Neural progenitor cell (in vitro differentiated cells): ENCODE measurements around the gene OLFM1. TPM values are rescaled to one million over a fixed set of nuclear protein-coding genes. Genes with fewer than 3 reads are reported as not detected.

Experiments
- DNase-seq: peaks from one replicate; pipeline ENCODE4 v3.0.0-alpha.2; 2016; ENCODE audit warnings: low spot score
- H2AFZ ChIP-seq: fragments of 200-600 bp; sonication (generic); replicated peaks from 2 replicates; pipeline ENCODE4 v1.6.1; 2016; ENCODE audit warnings: antibody characterized with exemption
- H3F3A ChIP-seq: fragments of 200-600 bp; sonication (generic); 2 replicates; pipeline ENCODE4 v1.6.1; 2016; ENCODE audit warnings: antibody characterized with exemption, low read depth
- H3K27ac ChIP-seq: fragments of 200-600 bp; sonication (generic); 2 replicates; pipeline ENCODE4 v1.5.1; 2016; ENCODE audit warnings: mild to moderate bottlenecking
- H3K27me3 ChIP-seq: fragments of 200-600 bp; sonication (generic); 2 replicates; pipeline ENCODE4 v1.6.1; 2016; ENCODE audit warnings: mild to moderate bottlenecking, moderate library complexity
- H3K36me3 ChIP-seq: fragments of 200-600 bp; sonication (generic); 2 replicates; pipeline ENCODE4 v1.5.1; 2016
- H3K4me1 ChIP-seq: fragments of 200-600 bp; sonication (generic); 2 replicates; pipeline ENCODE4 v1.6.1; 2016; ENCODE audit warnings: mixed run types
- H3K4me2 ChIP-seq: fragments of 200-600 bp; sonication (generic); 2 replicates; pipeline ENCODE4 v1.6.1; 2016
- H3K4me3 ChIP-seq: fragments of 200-600 bp; sonication (generic); 2 replicates; pipeline ENCODE4 v1.5.1; 2016
- H3K79me2 ChIP-seq: fragments of 200-600 bp; sonication (generic); 2 replicates; pipeline ENCODE4 v1.6.1; 2016; ENCODE audit warnings: low read depth
- H3K9ac ChIP-seq: fragments of 200-600 bp; sonication (generic); 2 replicates; pipeline ENCODE4 v1.6.1; 2016
- H3K9me3 ChIP-seq: fragments of 200-600 bp; sonication (generic); 2 replicates; pipeline ENCODE4 v1.5.1; 2016; ENCODE audit warnings: low read depth
- H4K20me1 ChIP-seq: fragments of 200-600 bp; sonication (generic); 2 replicates; pipeline ENCODE4 v1.6.1; 2016; ENCODE audit warnings: low read depth
- H3K27ac Mint-ChIP-seq: 3 replicates; pipeline ENCODE4 v1.8.0; 2021; ENCODE audit warnings: mixed read lengths
- H3K27me3 Mint-ChIP-seq: 2 replicates; pipeline ENCODE4 v1.8.0; 2022; ENCODE audit warnings: low read depth, mild to moderate bottlenecking, inconsistent platforms, moderate library complexity, mixed read lengths; ENCODE audit not compliant: insufficient read depth
- H3K36me3 Mint-ChIP-seq: 3 replicates; pipeline ENCODE4 v1.8.0; 2021; ENCODE audit warnings: mixed read lengths
- H3K4me1 Mint-ChIP-seq: 3 replicates; pipeline ENCODE4 v1.8.0; 2021; ENCODE audit warnings: mixed read lengths
- H3K4me3 Mint-ChIP-seq: 3 replicates; pipeline ENCODE4 v1.8.0; 2021; ENCODE audit warnings: mild to moderate bottlenecking, moderate library complexity, mixed read lengths
- H3K9me3 Mint-ChIP-seq: 3 replicates; pipeline ENCODE4 v1.8.0; 2020; ENCODE audit warnings: mixed read lengths
- EZH2 ChIP-seq: fragments of 200-600 bp; sonication (generic); IDR thresholded peaks from 2 replicates; pipeline ENCODE4 v1.6.1; 2017; ENCODE audit warnings: antibody characterized with exemption, mild to moderate bottlenecking, moderate library complexity
- EZH2phosphoT487 ChIP-seq: fragments of 200-600 bp; sonication (generic); IDR thresholded peaks from 2 replicates; pipeline ENCODE4 v1.6.1; 2017; ENCODE audit warnings: antibody characterized with exemption
- total RNA-seq: library from RNA; depleted of rRNA; stranded (reverse); fragments of >200 nt; gene quantifications from 2 replicates; pipeline ENCODE4 v1.2.3, GENCODE V29; 2015; ENCODE audit warnings: low replicate concordance
- TF ChIP-seq, protein P1 (sequence below): fragments of 200-600 bp; sonication (generic); IDR thresholded peaks from 2 replicates; pipeline ENCODE4 v1.5.1; 2017; ENCODE audit warnings: antibody characterized with exemption, mild to moderate bottlenecking

OLFM1 gene
- total RNA-seq, 1 donor from 2014 or later = 4.0 TPM

DNA sequence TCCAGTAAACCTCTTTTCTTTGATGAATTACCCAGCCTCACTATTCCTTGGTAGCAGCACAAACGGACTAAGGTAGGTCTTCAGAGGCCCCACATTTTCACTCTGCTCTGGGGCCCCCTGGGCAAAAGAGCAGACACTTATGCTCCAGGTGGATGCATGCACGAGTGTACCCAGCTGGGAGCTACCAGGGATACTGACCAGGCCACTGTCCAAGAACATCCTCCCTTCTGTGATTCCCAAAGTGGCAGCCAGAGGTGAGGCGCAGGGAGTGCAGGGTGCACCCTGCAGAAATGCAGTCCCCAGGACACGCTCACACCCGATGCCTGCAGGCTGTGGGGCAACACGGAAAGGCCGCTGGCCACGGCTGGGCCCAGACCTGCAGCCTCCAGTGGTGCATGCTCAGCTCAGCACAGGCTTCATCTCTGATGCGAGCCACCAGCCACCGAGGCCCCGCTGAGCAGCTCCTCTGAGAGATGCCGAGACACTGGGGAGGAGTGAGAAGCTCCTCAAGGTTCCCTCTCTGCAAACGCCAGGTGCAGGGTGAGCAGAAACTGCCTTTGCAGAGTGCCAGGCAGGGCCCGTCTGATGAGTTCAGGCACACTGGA, 48.1 kb upstream of the OLFM1 start:
- Mint-ChIP-seq H3K36me3 (no peaks in the 10 kb centered on the region), H3K9me3 (no peaks in the 10 kb centered on the region), H3K27me3 (peaks cover 16% of the 10 kb centered on the region), H3K27ac (no peak overlapping the region), H3K4me1 (no peaks in the 10 kb centered on the region), H3K4me3 (no peak overlapping the region)
- Histone ChIP-seq H2AFZ (no peak overlapping the region), H3K27me3 (no peaks in the 10 kb centered on the region), H3K4me3 (no peak overlapping the region), H3K4me2 (no peak overlapping the region), H3K27ac (no peak overlapping the region), H3K36me3 (no peaks in the 10 kb centered on the region), H3K9ac (no peak overlapping the region), H3K79me2 (no peaks in the 10 kb centered on the region), H4K20me1 (no peaks in the 10 kb centered on the region), H3K4me1 (no peaks in the 10 kb centered on the region), H3F3A (no peaks in the 10 kb centered on the region), H3K9me3 (no peaks in the 10 kb centered on the region)
- TF ChIP-seq EZH2phosphoT487 (no peak), EZH2 (no peak)
- TF ChIP-seq, protein P1, sequence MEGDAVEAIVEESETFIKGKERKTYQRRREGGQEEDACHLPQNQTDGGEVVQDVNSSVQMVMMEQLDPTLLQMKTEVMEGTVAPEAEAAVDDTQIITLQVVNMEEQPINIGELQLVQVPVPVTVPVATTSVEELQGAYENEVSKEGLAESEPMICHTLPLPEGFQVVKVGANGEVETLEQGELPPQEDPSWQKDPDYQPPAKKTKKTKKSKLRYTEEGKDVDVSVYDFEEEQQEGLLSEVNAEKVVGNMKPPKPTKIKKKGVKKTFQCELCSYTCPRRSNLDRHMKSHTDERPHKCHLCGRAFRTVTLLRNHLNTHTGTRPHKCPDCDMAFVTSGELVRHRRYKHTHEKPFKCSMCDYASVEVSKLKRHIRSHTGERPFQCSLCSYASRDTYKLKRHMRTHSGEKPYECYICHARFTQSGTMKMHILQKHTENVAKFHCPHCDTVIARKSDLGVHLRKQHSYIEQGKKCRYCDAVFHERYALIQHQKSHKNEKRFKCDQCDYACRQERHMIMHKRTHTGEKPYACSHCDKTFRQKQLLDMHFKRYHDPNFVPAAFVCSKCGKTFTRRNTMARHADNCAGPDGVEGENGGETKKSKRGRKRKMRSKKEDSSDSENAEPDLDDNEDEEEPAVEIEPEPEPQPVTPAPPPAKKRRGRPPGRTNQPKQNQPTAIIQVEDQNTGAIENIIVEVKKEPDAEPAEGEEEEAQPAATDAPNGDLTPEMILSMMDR = no peak
- DNase-seq = no peak

DNA sequence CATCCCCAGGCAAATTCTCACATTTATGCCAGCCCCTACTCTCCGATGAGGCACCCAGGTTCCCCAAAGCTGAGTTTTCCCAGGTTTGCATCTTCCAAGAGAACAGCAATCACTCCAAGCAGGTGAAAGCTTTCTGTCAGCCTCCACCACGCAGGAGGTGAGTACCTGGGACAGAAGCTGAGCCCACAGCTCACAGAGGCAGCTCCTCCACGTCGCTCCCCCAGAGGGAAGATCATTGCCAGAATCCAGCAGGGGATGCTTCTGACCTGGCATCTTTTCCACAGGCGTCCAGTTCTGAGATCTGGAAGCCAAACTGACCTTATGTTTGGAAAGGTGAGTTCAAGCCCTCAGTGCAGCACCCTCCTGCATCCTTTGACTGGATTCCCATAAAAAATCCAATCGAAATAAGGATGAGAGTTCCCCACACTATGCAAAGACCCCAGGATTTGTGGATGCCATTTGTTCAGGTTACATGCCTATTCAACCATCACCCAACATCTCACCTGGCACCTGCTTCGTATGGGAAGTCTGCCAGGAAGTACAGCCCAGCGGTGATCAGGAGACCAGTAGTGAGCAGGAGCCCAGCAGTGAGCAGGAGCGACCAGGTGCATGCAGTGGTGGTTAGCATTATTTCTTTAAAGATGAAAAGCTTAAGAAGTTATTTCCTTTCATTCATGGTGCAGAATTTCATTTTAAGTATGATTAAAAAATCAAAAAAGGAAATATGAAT, 47.4 kb upstream of the OLFM1 start:
- Histone ChIP-seq H3K27me3 (no peaks in the 10 kb centered on the region), H3K9me3 (no peaks in the 10 kb centered on the region), H4K20me1 (no peaks in the 10 kb centered on the region), H3K9ac (no peak overlapping the region), H3F3A (no peaks in the 10 kb centered on the region), H3K4me2 (no peak overlapping the region), H3K27ac (no peak overlapping the region), H3K79me2 (no peaks in the 10 kb centered on the region), H2AFZ (no peak overlapping the region), H3K4me3 (no peak overlapping the region), H3K4me1 (no peaks in the 10 kb centered on the region), H3K36me3 (no peaks in the 10 kb centered on the region)
- Mint-ChIP-seq H3K27me3 (peaks cover 19% of the 10 kb centered on the region), H3K36me3 (no peaks in the 10 kb centered on the region), H3K4me3 (no peak overlapping the region), H3K27ac (no peak overlapping the region), H3K4me1 (no peaks in the 10 kb centered on the region), H3K9me3 (no peaks in the 10 kb centered on the region)
- no peak for DNase-seq
- no peak for TF ChIP-seq EZH2phosphoT487
- TF ChIP-seq EZH2 = no peak
- TF ChIP-seq, protein P1 = no peak

DNA sequence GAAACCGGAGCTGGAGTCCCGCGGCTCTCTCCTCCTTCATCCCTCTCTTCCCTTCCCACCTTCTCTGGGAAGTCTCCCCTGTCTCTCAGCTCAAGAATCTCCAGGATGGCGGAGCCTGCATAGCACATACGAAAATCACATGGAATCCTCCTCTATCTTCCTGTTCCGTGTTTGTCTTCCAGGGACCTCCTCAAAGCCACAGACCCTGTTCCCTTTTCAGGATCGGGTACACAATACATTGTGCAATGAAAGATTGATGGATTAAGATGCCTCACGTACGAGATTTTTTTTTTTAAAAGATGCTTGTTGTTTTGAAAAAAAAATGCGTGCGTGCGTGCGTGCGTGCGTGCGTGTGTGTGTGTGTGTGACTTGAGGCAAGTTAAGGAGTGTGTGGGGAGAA, 46.6 kb upstream of the OLFM1 start:
- no peaks in the 10 kb centered on the region for H3K4me1 Mint-ChIP-seq
- no peak overlapping the region for H2AFZ ChIP-seq
- no peak overlapping the region for H3K27ac ChIP-seq
- H3K36me3 ChIP-seq = no peaks in the 10 kb centered on the region
- H3K79me2 ChIP-seq = no peaks in the 10 kb centered on the region
- H4K20me1 ChIP-seq = no peaks in the 10 kb centered on the region
- no peak overlapping the region for H3K4me3 Mint-ChIP-seq
- no peak overlapping the region for H3K4me2 ChIP-seq
- TF ChIP-seq, protein P1 = no peak
- TF ChIP-seq EZH2phosphoT487 (no peak), EZH2 (no peak)
- H3K9ac ChIP-seq = no peak overlapping the region
- H3K27me3 ChIP-seq = no peaks in the 10 kb centered on the region
- no peaks in the 10 kb centered on the region for H3K9me3 Mint-ChIP-seq
- no peak overlapping the region for H3K4me3 ChIP-seq
- H3K27me3 Mint-ChIP-seq = peaks cover 20% of the 10 kb centered on the region
- H3K4me1 ChIP-seq = no peaks in the 10 kb centered on the region
- DNase-seq = no peak
- no peak overlapping the region for H3K27ac Mint-ChIP-seq
- H3K9me3 ChIP-seq = no peaks in the 10 kb centered on the region
- H3F3A ChIP-seq = no peaks in the 10 kb centered on the region
- H3K36me3 Mint-ChIP-seq = no peaks in the 10 kb centered on the region
